GM08714 (cell line): ENCODE measurements around the gene LINC00237.

Source experiments
- H3K4me3 ChIP-seq: fragments of 200-500 bp; sonication (Bioruptor generic); 2 replicates; pipeline ENCODE4 v1.5.1; 2014; ENCODE audit warnings: mild to moderate bottlenecking, low read length, inconsistent platforms
- ZNF274 ChIP-seq: IDR thresholded peaks from 2 replicates; pipeline ENCODE4 v1.6.1; 2012; ENCODE audit warnings: mild to moderate bottlenecking, low read depth, low read length

LINC00237 gene

DNA sequence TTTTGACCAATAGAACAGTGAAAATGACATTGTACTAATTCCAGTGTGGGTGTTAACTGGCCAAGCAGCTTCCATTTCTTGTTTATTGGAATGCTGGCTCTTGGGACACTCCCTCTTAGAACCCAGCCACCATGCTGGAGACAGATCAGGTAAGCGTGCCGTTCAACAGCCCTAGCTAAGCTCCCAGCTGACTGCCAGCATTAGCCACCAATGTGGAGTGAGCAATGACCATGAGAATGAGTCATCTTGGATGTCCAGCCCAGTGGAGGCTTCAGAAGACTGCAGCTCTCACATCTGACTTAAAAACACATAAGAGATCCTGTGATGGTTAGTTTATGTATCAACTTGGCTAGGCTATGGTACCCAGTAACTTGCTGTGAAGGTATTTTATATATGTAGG is 3.0 kb upstream of the LINC00237 start:
- no peak overlapping the region for H3K4me3 ChIP-seq
- TF ChIP-seq ZNF274, result no peak

DNA sequence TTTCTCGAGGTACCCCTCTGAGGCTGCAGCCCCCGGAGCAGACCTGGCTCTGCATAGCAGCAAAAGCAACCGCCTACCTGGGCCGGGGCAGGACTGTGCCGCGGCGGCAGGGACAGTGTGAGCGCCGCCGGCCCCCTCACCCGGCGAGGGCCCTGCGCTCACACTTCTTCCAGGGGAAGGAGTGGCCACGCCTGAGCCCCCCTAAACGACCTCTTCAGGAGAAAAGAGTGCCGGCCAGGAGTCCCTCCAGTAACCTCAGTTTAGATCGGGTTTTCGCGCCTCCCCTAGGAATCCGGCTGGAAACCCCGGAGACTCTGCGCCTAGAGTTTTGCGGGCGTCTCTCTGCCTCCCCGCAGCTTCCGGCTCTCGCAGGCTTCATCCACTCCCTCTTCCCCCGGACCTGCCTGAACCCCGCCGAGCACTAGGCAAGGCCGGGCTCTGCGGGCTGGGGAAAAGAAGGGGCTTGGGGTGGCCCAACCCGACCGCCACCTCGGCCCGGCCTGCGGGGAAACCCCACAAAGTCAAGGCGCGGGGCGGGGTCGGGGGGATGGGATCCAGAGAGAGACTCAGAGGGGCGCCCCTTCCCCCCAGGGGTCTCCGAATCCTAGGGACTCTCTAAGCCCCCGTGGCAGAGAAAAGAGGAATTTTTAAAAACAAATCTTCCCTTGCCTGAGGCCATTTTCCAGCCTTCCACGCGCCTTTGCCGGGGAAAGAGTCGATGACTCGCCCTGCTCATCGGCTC is 558 bp downstream of the LINC00237 start:
- no peak overlapping the region for H3K4me3 ChIP-seq
- TF ChIP-seq ZNF274, result no peak

DNA sequence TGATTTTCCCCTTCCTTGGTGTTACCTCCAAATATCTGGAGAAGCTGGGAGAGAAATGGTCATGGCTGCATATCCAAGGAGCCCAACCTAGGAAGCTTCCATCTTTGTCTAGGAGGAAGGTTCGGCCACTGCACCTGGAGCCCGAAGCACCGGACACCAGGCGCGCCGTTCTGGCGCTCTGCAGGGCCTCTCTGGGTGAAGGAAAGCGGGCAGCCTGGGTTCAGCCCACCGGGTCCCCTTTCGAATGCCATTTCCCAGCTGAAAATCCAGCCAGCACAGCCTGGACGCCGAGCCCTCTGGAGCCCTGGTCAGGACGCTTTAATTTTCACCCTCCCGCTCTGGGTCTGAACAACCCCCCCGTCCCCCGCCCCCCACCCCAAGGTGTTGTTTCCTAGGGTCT is 1.2 kb downstream of the LINC00237 start:
- no peak for TF ChIP-seq ZNF274
- no peak overlapping the region for H3K4me3 ChIP-seq

DNA sequence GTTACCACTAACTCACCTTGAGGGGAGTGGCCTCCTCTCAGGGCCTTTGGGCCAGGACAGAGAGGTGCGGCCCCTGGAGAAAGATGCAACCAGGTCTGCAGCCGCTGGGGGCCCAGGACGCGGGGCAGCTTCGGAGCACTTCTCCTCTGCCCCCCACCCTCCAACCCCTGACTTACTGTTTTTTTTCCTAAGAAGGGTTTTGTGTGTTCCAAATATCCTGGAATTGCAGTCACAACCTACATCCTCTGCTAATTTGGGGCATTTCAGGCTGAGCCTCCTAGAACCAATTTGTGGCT is 1.7 kb downstream of the LINC00237 start:
- no peak for TF ChIP-seq ZNF274
- H3K4me3 ChIP-seq, result no peak overlapping the region

DNA sequence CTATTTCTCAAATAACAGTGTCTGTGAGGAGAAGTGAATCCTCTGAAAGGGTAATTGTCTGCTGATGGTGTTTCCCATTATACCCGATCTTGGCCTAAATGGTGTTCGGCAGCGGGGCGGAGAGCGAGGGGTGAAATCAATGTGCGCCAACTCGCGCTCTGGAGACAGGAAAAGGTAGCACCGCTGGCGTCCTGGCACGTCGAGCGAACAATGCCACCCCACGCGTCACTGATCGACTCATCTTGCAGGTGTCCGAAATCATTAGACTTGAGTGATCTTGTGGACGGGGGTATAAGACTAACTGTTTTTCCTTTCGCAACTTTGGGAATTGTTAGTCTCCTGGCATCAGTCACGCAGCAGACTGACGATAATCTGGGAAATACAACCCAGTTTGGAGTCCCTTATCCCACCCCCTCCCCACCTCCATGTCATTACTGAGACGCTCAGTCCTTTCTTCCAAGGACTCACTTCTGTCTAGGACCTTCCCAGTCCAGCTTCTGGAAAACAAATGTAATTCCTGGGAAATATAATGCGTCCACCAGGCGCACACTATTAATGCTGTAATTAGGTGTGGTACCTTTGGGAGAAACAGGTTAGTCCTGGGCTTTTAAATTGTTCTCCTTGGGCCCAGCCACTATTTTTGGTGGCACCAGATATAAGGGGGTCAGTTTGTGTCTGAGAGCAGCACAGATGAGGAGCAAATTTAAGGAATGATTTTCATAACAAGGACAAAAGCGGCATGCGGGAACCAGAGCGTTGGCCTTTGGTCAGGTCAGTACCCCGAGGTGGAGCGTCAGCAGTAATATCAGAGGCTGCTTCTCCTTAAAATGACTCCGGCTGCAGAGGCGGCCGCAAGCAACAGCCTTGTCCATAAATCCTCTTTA is 2.3 kb downstream of the LINC00237 start:
- no peak for TF ChIP-seq ZNF274
- H3K4me3 ChIP-seq, result no peak overlapping the region

DNA sequence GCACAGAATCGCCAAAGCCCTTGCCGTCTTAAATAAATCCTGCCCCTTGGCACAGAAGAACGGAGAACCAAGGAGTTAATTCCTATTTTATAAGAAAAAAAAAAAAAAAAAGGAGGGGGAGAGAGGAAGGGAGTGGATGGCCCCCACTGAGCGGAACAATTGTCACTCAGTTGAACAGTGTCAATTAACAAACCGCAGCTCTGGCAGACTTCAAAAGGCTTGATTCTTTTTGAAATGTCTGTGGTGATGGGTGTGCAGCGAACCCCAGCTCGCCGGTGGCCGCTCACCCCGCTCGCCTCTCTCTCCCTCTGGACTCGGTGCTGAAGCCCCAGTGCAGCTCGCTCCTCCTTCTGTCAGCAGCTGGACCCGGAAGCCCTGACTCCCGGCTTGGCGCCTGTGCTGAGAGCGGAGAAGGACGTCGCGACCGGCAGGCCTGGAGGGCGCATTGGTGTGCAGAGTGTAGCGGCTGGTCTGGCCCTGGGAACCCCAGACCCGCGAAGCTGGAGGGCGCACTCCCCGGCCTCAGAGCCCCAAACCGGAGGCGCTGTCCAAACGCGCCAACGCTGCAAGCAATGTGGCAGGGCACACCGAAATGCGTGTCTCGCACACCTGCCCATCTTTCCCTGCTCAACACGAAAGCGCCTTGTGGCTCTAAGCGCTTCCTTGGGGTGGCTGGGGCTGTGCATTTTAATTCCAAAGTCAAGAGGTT is 3.4 kb downstream of the LINC00237 start:
- no peak for TF ChIP-seq ZNF274
- H3K4me3 ChIP-seq, result peak overlapping the region; percentile 17; the same call in 1 of the 2 replicates

DNA sequence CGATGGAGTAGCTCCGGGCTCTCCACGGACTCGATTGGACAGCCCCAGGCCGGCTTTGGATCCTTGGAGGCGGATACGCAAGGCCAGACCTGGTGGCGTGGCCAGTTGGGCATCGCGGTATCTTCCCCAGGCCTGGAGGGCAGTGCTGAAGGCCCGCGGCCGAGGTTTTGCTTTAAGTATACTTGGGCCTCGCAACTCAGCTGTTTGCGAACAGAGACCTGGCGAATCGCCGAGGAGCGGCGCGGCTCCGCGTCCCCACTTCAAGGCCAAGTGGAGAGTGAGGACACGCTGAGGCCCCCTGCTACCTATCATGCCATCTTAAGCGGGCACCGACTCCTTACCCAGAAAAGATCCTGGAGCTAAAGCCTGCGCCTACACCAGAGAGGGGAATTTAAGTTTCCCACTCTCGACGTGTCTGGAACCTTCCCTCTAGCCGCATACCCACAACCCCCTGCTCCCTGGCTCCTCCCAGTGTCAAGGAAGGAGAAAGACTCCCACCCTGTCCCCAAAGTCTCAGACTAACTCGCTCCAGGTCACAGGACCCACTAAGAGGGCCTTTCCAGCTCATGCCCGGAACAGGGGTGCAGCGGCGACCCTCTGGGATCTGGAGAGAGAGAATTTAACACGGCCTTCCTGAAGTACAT is 4.1 kb downstream of the LINC00237 start:
- H3K4me3 ChIP-seq, result peak overlapping the region; percentile 17; the same call in 1 of the 2 replicates
- TF ChIP-seq ZNF274, result no peak

DNA sequence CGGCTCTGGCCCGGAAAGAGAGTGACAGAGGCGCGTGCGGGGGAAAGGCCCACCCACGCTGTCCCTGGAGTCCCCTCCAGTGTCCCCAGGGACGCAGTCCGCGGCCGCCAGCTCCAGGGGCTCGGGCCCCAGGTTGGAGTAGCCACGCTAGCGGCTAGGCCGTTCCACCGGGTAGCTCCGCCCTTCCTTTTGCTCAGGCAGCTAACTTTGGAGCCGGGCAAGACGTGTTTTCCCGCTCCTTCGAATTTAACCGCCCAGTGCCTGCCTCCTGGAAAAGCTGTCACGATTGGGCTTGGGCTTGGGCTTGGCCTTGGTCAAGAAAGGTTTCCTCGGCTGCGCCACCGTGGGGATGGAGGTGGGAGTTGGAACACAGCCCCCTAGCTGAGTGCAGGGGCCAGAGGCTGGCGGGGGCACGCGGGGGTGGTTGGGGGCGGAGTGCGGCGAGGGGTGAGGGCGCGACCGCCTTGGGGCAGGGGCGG is 4.7 kb downstream of the LINC00237 start:
- no peak for TF ChIP-seq ZNF274
- peak overlapping the region; percentile 59; the same call in 1 of the 2 replicates for H3K4me3 ChIP-seq

DNA sequence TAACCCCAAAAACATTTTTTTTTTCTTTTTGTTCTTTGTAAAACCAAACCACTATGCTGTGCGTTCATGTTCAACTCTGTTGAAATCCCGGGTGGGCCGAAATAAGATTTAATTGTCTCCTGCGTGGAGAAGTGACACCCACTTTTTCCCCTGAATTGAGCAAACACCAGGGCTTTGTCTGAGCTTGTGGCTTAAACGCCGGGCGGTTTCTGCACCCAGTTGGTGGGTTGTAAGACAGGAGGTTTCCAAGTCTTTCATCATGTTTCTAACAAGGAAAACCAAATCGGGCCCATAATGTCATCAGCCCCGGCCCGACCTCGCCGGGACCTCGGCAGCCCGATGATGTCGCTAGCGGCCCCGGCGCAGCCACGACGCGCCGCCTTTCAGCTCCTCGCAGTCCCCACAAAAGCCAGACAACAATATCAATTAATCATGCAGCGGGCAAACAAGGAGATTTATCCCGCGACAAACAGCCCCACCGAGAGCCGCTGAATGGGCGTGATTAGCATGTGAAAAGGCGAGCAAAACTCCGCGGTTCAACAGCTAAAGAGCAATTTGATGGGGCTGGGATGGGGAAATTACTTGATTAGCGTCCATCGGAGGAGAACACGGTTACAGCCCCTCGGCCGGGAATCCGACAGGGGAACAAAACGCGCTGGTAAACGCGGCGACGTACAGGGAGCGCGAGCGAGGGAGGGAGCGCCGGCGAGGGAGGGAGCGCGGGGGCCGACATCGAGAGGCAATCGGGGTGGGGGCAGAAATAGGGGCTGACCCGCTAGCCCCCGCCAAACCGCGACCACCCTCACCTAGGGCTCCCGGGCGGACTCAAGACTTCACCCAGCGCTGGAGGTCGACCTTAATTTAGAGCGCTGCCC is 5.3 kb downstream of the LINC00237 start:
- TF ChIP-seq ZNF274, result no peak
- H3K4me3 ChIP-seq, result peak overlapping the region; percentile 59; the same call in 1 of the 2 replicates

DNA sequence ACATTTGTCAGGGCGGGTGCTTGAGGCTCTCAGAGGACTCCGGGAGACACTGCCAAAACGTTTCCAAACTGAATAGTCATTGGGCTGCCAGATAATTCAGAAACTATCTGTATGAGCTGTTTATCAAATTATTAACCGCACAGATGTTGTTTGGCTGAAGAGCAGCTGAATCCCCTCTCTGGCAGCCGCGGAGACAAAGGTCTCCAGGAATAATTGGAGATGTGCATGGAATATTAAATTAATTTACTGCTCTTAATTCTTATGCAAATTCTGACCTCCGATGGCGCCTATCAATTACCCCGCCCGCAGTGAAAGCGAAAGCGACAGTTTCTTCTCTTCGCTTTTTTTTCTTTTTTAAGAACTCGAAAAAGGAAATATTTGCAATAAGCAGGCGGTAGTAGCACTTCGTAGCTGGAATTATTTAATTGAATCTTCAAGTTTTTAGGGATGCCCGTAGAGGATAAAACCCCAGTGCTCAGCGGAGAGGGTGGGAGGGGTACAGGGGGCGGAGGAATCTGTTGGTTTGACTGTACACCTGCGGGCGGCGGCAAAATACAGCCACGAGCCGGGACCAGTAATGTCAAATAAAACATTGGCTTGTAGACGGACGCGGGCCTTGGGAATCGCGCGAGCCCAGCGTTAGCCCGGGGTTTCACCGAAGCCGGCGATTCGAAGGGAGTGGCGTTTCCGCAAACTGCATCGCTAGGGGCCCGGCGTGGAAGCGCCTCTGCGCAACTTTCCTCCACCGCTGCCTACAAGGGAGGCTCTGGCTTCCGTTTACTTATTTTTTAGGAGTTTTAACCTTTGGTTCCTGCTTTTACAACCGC is 6.2 kb downstream of the LINC00237 start:
- H3K4me3 ChIP-seq, result peak overlapping the region; percentile 59; the same call in 1 of the 2 replicates
- no peak for TF ChIP-seq ZNF274

DNA sequence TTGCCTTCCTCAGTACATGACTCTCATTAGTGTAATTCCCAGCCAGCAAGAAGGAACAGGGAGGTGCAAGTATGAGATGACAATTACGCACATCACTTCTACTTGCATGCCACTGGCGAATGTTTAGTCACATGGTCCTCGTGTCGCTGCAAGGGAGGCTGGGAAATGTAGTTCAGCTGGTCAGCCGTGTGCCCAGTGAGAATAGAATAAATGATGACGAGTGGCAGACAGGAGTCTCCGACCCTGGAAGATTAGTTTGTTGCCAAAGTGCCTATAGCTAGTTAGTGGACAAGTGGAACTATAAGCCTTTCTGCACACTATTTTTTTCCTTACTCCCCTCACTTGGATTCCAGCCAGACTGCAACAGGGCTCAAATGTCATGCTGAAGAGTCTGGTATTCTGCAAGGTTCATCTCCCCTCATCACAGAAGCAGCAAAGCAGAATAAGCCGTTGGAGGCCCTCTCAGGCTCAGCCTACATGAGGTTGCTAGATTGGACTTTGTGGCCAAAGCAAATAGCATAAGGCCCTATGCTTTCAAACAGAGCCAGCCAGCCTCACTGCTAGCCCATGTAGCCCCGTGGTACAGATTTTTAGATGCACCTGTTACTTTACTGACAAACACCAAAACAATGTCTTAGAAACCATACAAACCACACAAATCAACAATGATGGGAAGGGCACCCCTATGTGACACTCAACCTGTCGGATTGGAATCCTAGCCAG is 9.7 kb downstream of the LINC00237 start:
- no peak for TF ChIP-seq ZNF274
- no peak overlapping the region for H3K4me3 ChIP-seq

DNA sequence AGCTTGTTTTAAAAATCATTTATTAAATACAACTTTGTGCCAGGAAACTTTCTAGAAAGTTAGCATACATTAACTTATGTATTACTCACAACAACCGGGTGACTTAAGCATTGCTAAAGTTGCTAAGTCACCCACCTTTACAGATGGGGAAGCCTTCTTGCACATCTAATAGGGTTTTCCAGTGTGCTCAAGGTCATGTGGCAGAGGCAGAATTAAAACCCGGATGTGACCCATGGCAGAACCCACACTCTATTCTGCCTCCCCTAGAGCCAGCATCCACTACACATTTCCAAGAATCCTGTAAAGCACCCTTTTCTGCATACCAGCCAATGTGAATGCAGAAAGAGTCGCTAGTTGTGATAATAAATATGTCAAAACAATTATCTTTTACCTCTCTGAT is 13.4 kb downstream of the LINC00237 start:
- no peak overlapping the region for H3K4me3 ChIP-seq
- TF ChIP-seq ZNF274, result no peak
